Body of pancreas (tissue), 4 donors: Measurements from ENCODE around the gene BCKDK. TPM values are rescaled to one million over a fixed set of nuclear protein-coding genes. Genes with fewer than 3 reads are reported as not detected.

Source experiments
- ATAC-seq: fragments of 150-250 bp; one replicate; pipeline ENCODE4 v1.9.1; 2016
- DNase-seq, 4 donors: peaks; one replicate each; pipeline ENCODE4 v3.0.0-alpha.2; 2019
- H3K27ac ChIP-seq, 4 donors: fragments of 200-600 bp; sonication (generic); 1 replicate in 3 of 4; 2 replicates in 1 of 4; pipeline versions ENCODE4 v1.5.1 to v1.6.1; 2016 to 2019; ENCODE audit warnings: mild to moderate bottlenecking in 1 of 4, mixed read lengths in 1 of 4, moderate library complexity in 1 of 4
- H3K27me3 ChIP-seq, 2 donors: fragments of 200-600 bp; sonication (generic); one replicate each; pipeline ENCODE4 v1.6.0; 2016; ENCODE audit warnings: mild to moderate bottlenecking in 1 of 2
- H3K36me3 ChIP-seq, 2 donors: fragments of 200-600 bp; sonication (generic); replicated peaks in 1 of 2; 2 replicates each; pipeline ENCODE4 v1.5.1; 2016; ENCODE audit warnings: low read depth in 2 of 2; ENCODE audit not compliant: insufficient read depth in 1 of 2
- H3K4me1 ChIP-seq: fragments of 200-600 bp; sonication (generic); one replicate; pipeline ENCODE4 v1.6.0; 2016
- H3K4me3 ChIP-seq, 2 donors: fragments of 200-600 bp; sonication (generic); 1 replicate in 1 of 2; 2 replicates in 1 of 2; pipeline ENCODE4 v1.5.1; 2016 to 2019
- H3K9me3 ChIP-seq, 3 donors: fragments of 200-600 bp; sonication (generic); 1 replicate in 2 of 3; 2 replicates in 1 of 3; pipeline ENCODE4 v1.5.1; 2016
- POLR2A ChIP-seq, 3 donors: fragments of 450-650 bp; IDR thresholded peaks; one replicate each; pipeline ENCODE4 v1.6.1; 2016; ENCODE audit warnings: antibody characterized with exemption in 3 of 3, mild to moderate bottlenecking in 2 of 3
- WGBS, 2 donors: methylation state at CpG; one replicate each; pipeline ENCODE4 v1.1.5; 2017; 5-methylcytosine and 5-hydroxymethylcytosine counted together
- intact Hi-C: fragments of 100-400 bp; cut with DNase I; formaldehyde crosslinking; loops from one replicate; pipeline ENCODE4 v1.15.1; 2023
- total RNA-seq, 2 donors: library from RNA; depleted of rRNA; stranded (reverse); fragments of >200 nt; gene quantifications; one replicate each; pipeline ENCODE4 v1.1.0, GENCODE V29; 2016
- TF ChIP-seq, protein P1 (sequence below), 7 experiments: fragments of 450-650 bp in 4 of 7; fragments of 200-600 bp in 3 of 7; sonication (generic) in 3 of 7; IDR thresholded peaks; one replicate each; pipeline ENCODE4 v1.5.1; 2016 to 2019; ENCODE audit warnings: antibody characterized with exemption in 7 of 7

BCKDK gene
- total RNA-seq, 2 donors from 2014 or later: 33.9 to 61.7 TPM

DNA sequence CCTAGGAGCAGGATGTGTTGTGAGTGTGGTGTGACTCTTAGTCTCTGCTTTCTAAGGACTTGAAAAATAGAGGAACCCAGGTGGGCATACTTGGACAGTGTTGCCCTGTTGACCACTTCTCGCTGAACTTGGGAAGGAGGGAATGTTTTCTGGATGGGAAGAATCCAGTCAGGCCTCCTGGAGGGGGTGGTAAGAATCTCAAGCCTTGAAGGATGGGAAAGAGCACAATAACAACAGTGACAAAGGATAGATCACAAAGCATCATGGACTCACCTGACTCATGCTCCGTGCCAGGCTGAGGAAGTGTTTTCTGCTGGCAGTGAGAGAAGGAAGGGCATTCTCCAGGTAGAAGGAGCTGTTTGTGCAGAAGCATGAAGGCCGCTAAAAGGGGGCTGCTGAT, 17.7 kb downstream of the BCKDK start:
- Histone ChIP-seq H3K4me3 (no peak overlapping the region), H3K4me1 (peaks cover 41% of the 10 kb centered on the region), H3K27me3 (no peaks in the 10 kb centered on the region), H3K27ac (peak overlapping the region in 3 of 4 donors; percentile 31 to 89 (median 36)), H3K36me3 (peaks cover 0 to 7% of the 10 kb centered on the region in 2 donors), H3K9me3 (no peaks in the 10 kb centered on the region)
- no peak for TF ChIP-seq POLR2A (IDR thresholded peaks at IDR 0.05)
- TF ChIP-seq, protein P1, sequence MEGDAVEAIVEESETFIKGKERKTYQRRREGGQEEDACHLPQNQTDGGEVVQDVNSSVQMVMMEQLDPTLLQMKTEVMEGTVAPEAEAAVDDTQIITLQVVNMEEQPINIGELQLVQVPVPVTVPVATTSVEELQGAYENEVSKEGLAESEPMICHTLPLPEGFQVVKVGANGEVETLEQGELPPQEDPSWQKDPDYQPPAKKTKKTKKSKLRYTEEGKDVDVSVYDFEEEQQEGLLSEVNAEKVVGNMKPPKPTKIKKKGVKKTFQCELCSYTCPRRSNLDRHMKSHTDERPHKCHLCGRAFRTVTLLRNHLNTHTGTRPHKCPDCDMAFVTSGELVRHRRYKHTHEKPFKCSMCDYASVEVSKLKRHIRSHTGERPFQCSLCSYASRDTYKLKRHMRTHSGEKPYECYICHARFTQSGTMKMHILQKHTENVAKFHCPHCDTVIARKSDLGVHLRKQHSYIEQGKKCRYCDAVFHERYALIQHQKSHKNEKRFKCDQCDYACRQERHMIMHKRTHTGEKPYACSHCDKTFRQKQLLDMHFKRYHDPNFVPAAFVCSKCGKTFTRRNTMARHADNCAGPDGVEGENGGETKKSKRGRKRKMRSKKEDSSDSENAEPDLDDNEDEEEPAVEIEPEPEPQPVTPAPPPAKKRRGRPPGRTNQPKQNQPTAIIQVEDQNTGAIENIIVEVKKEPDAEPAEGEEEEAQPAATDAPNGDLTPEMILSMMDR (IDR thresholded peaks at IDR 0.05): no peak
- ATAC-seq: no peak
- DNase-seq: no peak
- intact Hi-C loops: no loop called here
- 89 to 96% methylated on average over 3 of the region's 3 CpGs for WGBS, 2 donors

DNA sequence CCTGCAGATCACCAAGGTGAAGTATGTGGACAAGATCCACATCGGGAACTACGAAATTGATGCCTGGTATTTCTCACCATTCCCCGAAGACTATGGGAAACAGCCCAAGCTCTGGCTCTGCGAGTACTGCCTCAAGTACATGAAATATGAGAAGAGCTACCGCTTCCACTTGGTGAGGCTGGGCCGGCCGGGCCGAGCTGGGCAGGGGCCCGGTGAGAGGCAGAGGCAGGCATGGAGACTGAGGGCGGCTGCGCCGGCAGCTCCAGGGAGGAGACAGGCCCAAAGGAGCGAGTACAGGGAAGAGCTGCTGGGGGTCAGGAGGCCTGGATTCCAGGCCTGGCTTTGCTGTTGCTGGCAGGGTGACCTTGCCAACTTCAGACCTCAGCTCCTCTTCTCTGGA, 19.0 kb downstream of the BCKDK start:
- Histone ChIP-seq H3K27me3 (no peaks in the 10 kb centered on the region), H3K4me3 (no peak overlapping the region), H3K36me3 (peaks cover 0 to 3% of the 10 kb centered on the region in 2 donors), H3K9me3 (no peaks in the 10 kb centered on the region), H3K4me1 (peaks cover 54% of the 10 kb centered on the region), H3K27ac (peak overlapping the region; percentile 89 to 98 (median 94))
- intact Hi-C loops: no loop called here
- TF ChIP-seq, protein P1 (IDR thresholded peaks at IDR 0.05): no peak
- no peak for TF ChIP-seq POLR2A (IDR thresholded peaks at IDR 0.05)
- ATAC-seq (no peak), DNase-seq (no peak)
- 93 to 97% methylated on average over 13 of the region's 13 CpGs for WGBS, 2 donors

DNA sequence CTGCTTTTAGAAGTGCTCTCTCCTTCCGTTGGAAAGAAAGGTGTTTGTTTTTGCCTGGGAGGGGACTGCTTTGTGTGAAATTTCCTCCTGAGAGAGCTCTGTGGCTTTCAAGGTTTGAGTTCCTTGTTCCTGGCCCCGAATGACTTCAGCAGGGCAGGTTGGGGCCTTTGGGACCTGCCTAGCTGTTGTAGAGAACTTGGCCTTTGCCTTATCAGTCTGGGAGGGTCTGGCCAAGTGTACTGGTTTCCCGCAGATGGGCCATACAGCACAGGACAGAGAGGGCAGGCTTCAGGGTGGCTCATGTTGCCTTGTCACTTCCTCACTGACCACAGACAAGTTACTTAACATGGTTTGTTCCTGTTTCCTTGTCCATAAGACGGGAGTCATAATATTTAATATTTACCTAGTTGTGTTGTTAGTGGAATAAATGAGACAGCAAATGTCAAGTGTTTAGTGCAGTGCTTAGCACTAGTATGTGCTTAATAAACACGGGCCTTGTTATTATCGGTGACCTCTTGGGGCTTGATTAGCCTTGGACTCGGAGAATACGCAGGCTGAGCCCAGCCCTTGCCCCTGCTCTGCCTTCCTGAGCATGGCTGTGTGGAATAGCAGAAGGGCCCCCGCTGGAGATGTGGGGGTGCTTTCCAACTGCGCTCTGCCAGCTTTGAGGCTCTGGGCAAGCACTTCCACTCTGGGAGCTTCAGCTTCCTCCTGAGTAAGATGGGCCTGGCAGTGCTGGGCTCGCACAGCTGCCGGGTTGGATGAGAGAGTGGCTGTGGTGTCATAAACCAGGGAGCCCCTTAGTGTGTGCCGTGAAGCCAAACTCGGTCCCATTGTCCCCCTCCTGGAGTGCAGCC, 20.8 kb downstream of the BCKDK start:
- Histone ChIP-seq H3K27ac (peak overlapping the region; percentile 89 to 98 (median 94)), H3K36me3 (peaks cover 0 to 4% of the 10 kb centered on the region in 2 donors), H3K9me3 (no peaks in the 10 kb centered on the region), H3K4me3 (no peak overlapping the region), H3K27me3 (no peaks in the 10 kb centered on the region), H3K4me1 (peaks cover 71% of the 10 kb centered on the region)
- ATAC-seq (peak; percentile 36), DNase-seq (peak; percentile 66 to 87 (median 70))
- peak in 2 of 3 donors; percentile 58 to 73 for TF ChIP-seq POLR2A (IDR thresholded peaks at IDR 0.05)
- TF ChIP-seq, protein P1 (IDR thresholded peaks at IDR 0.05): no peak
- WGBS, 2 donors: 12 to 25% methylated on average over 7 to 14 of the region's 14 CpGs
- intact Hi-C loops: no loop called here

DNA sequence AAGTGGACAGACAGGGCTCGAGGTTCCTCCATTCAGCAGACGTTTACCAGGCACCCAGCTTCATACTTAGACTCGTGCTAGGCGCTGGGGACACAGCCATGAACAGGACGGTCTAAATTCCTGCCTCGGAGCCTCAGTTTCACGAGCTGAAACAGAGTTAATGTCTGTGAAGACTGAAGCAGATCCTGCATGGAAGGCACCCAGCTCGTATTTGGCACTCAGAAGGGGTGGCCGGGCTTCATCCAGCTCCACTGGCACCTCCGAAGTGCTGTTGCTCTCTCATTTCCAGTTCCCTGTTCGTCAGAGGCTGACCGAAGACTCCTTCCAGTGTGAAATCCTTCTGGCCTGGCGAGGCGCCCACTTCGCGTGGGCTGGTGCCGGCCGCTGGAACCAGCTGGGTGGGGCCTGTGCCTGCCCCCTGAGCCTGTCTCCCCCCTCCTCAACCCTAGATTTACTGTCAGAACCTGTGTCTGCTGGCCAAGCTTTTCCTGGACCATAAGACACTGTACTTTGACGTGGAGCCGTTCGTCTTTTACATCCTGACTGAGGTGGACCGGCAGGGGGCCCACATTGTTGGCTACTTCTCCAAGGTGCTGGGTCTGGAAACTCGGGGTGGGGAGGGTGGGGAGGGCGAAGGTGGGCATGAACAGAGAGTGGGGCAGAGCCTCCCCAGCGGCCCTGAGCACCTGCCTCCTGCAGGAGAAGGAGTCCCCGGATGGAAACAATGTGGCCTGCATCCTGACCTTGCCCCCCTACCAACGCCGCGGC, 21.6 kb downstream of the BCKDK start:
- TF ChIP-seq POLR2A (IDR thresholded peaks at IDR 0.05): no peak
- TF ChIP-seq, protein P1 (IDR thresholded peaks at IDR 0.05): no peak
- intact Hi-C loops: no loop called here
- H3K4me1 ChIP-seq: peaks cover 71% of the 10 kb centered on the region
- DNase-seq: peak; percentile 49 to 71 (median 52)
- H3K27ac ChIP-seq: peak overlapping the region; percentile 89 to 98 (median 94)
- ATAC-seq: no peak
- H3K27me3 ChIP-seq: no peaks in the 10 kb centered on the region
- H3K9me3 ChIP-seq: no peaks in the 10 kb centered on the region
- H3K36me3 ChIP-seq: peaks cover 0 to 4% of the 10 kb centered on the region in 2 donors
- WGBS, 2 donors: 36 to 44% methylated on average over 21 to 29 of the region's 29 CpGs
- no peak overlapping the region for H3K4me3 ChIP-seq
